HEK293 (cell line): ENCODE measurements around the gene ECE1.

Experiments used
- CTCF ChIA-PET: fragments of 350-600 bp; formaldehyde crosslinking; extraction: SDS; loops from one replicate; lab custom pipeline; 2021; ENCODE audit warnings: antibody characterized with exemption; lab: Yijun Ruan, JAX
- POLR2A ChIA-PET: fragments of 300-600 bp; formaldehyde crosslinking; extraction: SDS; loops from one replicate; lab custom pipeline; 2020; ENCODE audit warnings: antibody characterized with exemption, inconsistent platforms; lab: Yijun Ruan, JAX
- H3K27ac ChIP-seq: fragments of 200-500 bp; sonication (Bioruptor generic); 2 replicates; pipeline ENCODE4 v1.5.1; 2014; ENCODE audit warnings: low read depth, low read length, control low read depth, inconsistent platforms; ENCODE audit errors: extremely low read depth
- H3K36me3 ChIP-seq, 2 experiments: fragments of 200-500 bp in 1 of 2; sonication (Bioruptor generic) in 1 of 2; 1 replicate in 1 of 2; 2 replicates in 1 of 2; pipeline ENCODE4 v1.5.1; 2014 to 2017; ENCODE audit warnings: inconsistent platforms in 2 of 2, low read length in 2 of 2; ENCODE audit not compliant: control insufficient read depth in 2 of 2, insufficient read depth in 1 of 2
- H3K4me1 ChIP-seq: fragments of 200-500 bp; sonication (Bioruptor generic); 2 replicates; pipeline ENCODE4 v1.5.1; 2014; ENCODE audit warnings: mild to moderate bottlenecking, low read length, inconsistent platforms; ENCODE audit not compliant: control insufficient read depth, insufficient read depth
- H3K4me3 ChIP-seq: 2 replicates; pipeline ENCODE4 v1.5.1; 2011; ENCODE audit warnings: low read depth, mild to moderate bottlenecking, control low read depth, low read length, moderate library complexity
- H3K9me3 ChIP-seq: fragments of 200-500 bp; sonication (Bioruptor generic); 2 replicates; pipeline ENCODE4 v1.5.1; 2014; ENCODE audit warnings: low read depth, low read length, inconsistent platforms; ENCODE audit not compliant: control insufficient read depth, insufficient read depth
- EGR2 ChIP-seq: fragments of 450-650 bp; formaldehyde crosslinking; IDR thresholded peaks from 2 replicates; pipeline ENCODE4 v1.5.1; 2016; ENCODE audit warnings: low read depth, missing biosample characterization, missing genetic modification characterization
- GFI1B ChIP-seq: fragments of 450-650 bp; formaldehyde crosslinking; IDR thresholded peaks from 2 replicates; pipeline ENCODE4 v1.5.1; 2016; ENCODE audit warnings: missing biosample characterization, missing genetic modification characterization
- GLIS1 ChIP-seq: fragments of 450-650 bp; formaldehyde crosslinking; IDR thresholded peaks from 2 replicates; pipeline ENCODE4 v1.5.1; 2016; ENCODE audit warnings: missing biosample characterization, missing genetic modification characterization
- GLIS2 ChIP-seq: fragments of 450-650 bp; formaldehyde crosslinking; IDR thresholded peaks from 2 replicates; pipeline ENCODE4 v1.5.1; 2016; ENCODE audit warnings: missing biosample characterization, missing genetic modification characterization
- KLF9 ChIP-seq: fragments of 450-650 bp; formaldehyde crosslinking; IDR thresholded peaks from 2 replicates; pipeline ENCODE4 v1.5.1; 2016; ENCODE audit warnings: missing biosample characterization, missing genetic modification characterization, low read depth
- SP2 ChIP-seq: fragments of 450-650 bp; formaldehyde crosslinking; IDR thresholded peaks from 2 replicates; pipeline ENCODE4 v1.5.1; 2016; ENCODE audit warnings: missing biosample characterization, missing genetic modification characterization
- SP7 ChIP-seq: fragments of 450-650 bp; formaldehyde crosslinking; IDR thresholded peaks from 2 replicates; pipeline ENCODE4 v1.5.1; 2016; ENCODE audit warnings: missing biosample characterization, missing genetic modification characterization
- ZBTB48 ChIP-seq: fragments of 450-650 bp; formaldehyde crosslinking; IDR thresholded peaks from 2 replicates; pipeline ENCODE4 v1.5.1; 2016; ENCODE audit warnings: missing biosample characterization, missing genetic modification characterization
- ZFP3 ChIP-seq: fragments of 450-650 bp; formaldehyde crosslinking; IDR thresholded peaks from 2 replicates; pipeline ENCODE4 v1.5.1; 2016; ENCODE audit warnings: low read depth, missing biosample characterization, missing genetic modification characterization
- ZFP41 ChIP-seq: fragments of 450-650 bp; formaldehyde crosslinking; IDR thresholded peaks from 2 replicates; pipeline ENCODE4 v1.5.1; 2016; ENCODE audit warnings: missing biosample characterization, missing genetic modification characterization, borderline replicate concordance
- ZNF10 ChIP-seq: fragments of 450-650 bp; formaldehyde crosslinking; IDR thresholded peaks from 2 replicates; pipeline ENCODE4 v1.5.1; 2017; ENCODE audit warnings: missing biosample characterization, missing genetic modification characterization
- ZNF2 ChIP-seq: fragments of 450-650 bp; formaldehyde crosslinking; IDR thresholded peaks from 2 replicates; pipeline ENCODE4 v1.5.1; 2016; ENCODE audit warnings: missing biosample characterization, missing genetic modification characterization
- ZNF202 ChIP-seq: fragments of 450-650 bp; formaldehyde crosslinking; IDR thresholded peaks from 2 replicates; pipeline ENCODE4 v1.5.1; 2016; ENCODE audit warnings: missing biosample characterization, missing genetic modification characterization, borderline replicate concordance
- ZNF341 ChIP-seq: fragments of 450-650 bp; formaldehyde crosslinking; IDR thresholded peaks from 2 replicates; pipeline ENCODE4; 2016; ENCODE audit warnings: low read depth, missing biosample characterization, missing genetic modification characterization
- ZNF561 ChIP-seq: fragments of 450-650 bp; IDR thresholded peaks from 2 replicates; pipeline ENCODE4 v1.5.1; 2018; ENCODE audit warnings: missing biosample characterization, missing genetic modification characterization, borderline replicate concordance
- ZNF629 ChIP-seq: fragments of 450-650 bp; formaldehyde crosslinking; IDR thresholded peaks from 2 replicates; pipeline ENCODE4 v1.5.1; 2017; ENCODE audit warnings: missing biosample characterization, missing genetic modification characterization
- ZNF664 ChIP-seq: fragments of 450-650 bp; formaldehyde crosslinking; IDR thresholded peaks from 2 replicates; pipeline ENCODE4 v1.5.1; 2016; ENCODE audit warnings: missing biosample characterization, missing genetic modification characterization
- ZNF837 ChIP-seq: fragments of 450-650 bp; formaldehyde crosslinking; IDR thresholded peaks from 2 replicates; pipeline ENCODE4 v1.5.1; 2016; ENCODE audit warnings: missing biosample characterization, missing genetic modification characterization
- TF ChIP-seq, protein P1 (sequence below): fragments of 450-650 bp; formaldehyde crosslinking; IDR thresholded peaks from 2 replicates; pipeline ENCODE4 v1.5.1; 2016; ENCODE audit warnings: missing biosample characterization, missing genetic modification characterization
- TF ChIP-seq, protein P2 (sequence below): fragments of 450-650 bp; formaldehyde crosslinking; IDR thresholded peaks from 2 replicates; pipeline ENCODE4 v1.5.1; 2017; ENCODE audit warnings: missing biosample characterization, missing genetic modification characterization
- TF ChIP-seq, protein P3 (sequence below): fragments of 450-650 bp; formaldehyde crosslinking; IDR thresholded peaks from 2 replicates; pipeline ENCODE4 v1.5.1; 2016; ENCODE audit warnings: missing biosample characterization, missing genetic modification characterization
- TF ChIP-seq, protein P4 (sequence below): fragments of 450-650 bp; formaldehyde crosslinking; IDR thresholded peaks from 2 replicates; pipeline ENCODE4 v1.5.1; 2017; ENCODE audit warnings: missing biosample characterization, missing genetic modification characterization
- TF ChIP-seq, protein P5 (sequence below): fragments of 450-650 bp; formaldehyde crosslinking; IDR thresholded peaks from 2 replicates; pipeline ENCODE4 v1.5.1; 2016; ENCODE audit warnings: missing biosample characterization, missing genetic modification characterization

The ECE1 gene

DNA sequence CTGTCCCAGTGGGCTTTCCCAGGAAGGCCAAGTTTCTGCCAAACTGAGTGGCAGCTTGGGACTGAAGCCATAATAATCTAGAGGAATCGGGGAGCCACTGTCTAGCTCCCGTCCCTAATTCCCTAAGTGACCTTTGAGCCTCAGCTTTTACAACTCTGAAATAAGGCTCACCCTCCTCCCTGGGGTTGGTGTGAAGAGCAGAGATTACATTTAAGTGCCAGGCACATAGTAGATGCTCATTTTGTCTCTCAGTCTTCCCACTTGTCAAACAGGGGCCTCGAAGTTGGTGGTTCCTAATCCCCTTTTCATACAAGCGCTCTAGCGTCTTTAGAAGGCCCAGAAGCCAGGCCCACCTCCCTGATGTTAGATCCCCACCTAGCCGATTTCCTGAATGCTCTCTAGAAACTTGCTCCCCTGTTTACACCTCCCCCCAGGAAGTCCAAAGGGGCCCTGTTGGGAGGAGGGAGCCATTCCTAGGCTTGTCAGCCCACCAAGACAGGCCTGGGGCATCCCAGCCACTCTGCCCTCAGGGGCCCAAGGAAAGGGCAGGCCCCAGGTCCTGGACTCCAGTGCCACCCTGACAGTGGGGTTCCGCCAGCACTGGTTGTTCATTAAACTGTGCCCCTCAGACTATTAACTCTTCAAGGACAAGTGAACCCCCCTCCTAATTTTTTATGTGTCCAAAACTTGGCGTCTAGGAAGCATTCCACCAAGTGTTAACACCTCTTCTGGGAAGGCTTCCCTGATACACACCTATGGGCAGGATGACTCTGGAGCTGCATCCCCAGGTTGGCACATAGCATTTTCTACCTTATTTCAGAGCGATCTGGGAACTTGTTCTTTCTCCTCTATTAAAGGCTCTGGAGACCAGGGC, 49.3 kb upstream of the ECE1 start:
- POLR2A ChIA-PET = interaction anchor here (1.1 to 1.5 kb wide), 3 partner anchors 9 to 16 kb away, joined by 4 to 5 read pairs (median 5); no protein-coding TSS in a partner anchor
- Histone ChIP-seq H3K9me3 (no peaks in the 10 kb centered on the region), H3K36me3 (no peaks in the 10 kb centered on the region), H3K27ac (peak overlapping the region; percentile 12; the same call in 1 of the 2 replicates)
- TF ChIP-seq ZNF664 (tag by site-specific recombination) = peak; percentile 98
- no peak for TF ChIP-seq ZFP3 (tag by site-specific recombination)
- TF ChIP-seq, all 188 proteins: peak for 1
- CTCF ChIA-PET = interaction anchor here (0.7 to 7.8 kb wide), 5 partner anchors 16 to 107 kb away, joined by 3 to 79 read pairs (median 13); no protein-coding TSS in a partner anchor
- no peak overlapping the region for H3K4me3 ChIP-seq
- H3K4me1 ChIP-seq = peaks cover 39% of the 10 kb centered on the region

DNA sequence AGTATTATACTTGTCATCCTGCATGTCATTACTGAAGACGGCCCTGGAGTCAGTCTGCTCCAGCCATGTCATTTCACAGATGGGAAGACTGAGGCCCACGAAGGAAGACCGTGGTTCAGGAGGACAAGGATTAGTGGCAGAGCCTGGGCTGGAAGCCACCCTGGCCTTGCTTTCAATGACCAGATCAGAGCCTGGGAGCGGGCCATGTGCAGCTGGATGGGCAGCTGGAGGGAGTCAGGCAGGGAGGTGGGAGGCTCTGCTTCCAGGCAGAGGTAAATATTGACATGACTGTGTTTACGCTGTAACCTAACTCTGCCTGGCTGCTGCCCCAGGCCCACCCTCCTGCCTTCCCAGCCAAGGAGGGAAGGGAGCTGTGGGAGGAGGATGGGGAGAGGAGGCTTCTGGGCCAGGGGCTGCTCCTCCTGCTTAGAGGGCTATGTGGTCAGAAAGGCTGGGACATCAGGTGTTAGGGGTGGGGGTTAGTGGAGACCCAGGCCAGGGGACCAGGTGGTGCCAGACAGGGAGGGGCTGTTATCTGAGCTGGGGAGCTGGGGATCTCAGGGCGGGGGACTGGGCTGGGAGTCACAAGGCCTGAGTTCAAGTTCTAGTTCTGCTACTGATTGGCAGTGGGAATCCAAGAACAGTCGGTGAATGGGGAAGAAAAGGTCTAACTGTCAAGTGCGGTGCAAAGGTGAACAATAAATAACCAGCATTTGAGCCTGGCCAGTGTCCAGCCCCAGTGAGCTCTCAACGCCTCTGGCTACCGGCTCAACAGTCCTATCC, 48.5 kb upstream of the ECE1 start:
- no peaks in the 10 kb centered on the region for H3K36me3 ChIP-seq
- H3K27ac ChIP-seq = peak overlapping the region; percentile 12; the same call in 1 of the 2 replicates
- no peaks in the 10 kb centered on the region for H3K9me3 ChIP-seq
- peaks cover 38% of the 10 kb centered on the region for H3K4me1 ChIP-seq
- CTCF ChIA-PET = interaction anchor here (0.7 to 7.8 kb wide), 6 partner anchors 15 to 107 kb away, joined by 3 to 79 read pairs (median 12); no protein-coding TSS in a partner anchor
- POLR2A ChIA-PET = interaction anchor here (1.1 to 1.5 kb wide), 3 partner anchors 10 to 15 kb away, joined by 4 to 5 read pairs (median 5); no protein-coding TSS in a partner anchor
- H3K4me3 ChIP-seq = no peak overlapping the region
- TF ChIP-seq ZNF202 (no peak), ZNF341 (peak; percentile 64), ZNF629 (peak; percentile 48; the same call in 1 of the 2 replicates), ZBTB48 (tag by site-specific recombination) (peak; percentile 74), ZNF10 (tag by site-specific recombination) (peak; percentile 20; the same call in 1 of the 2 replicates), EGR2 (tag by site-specific recombination) (peak; percentile 80), GLIS1 (tag by site-specific recombination) (peak; percentile 89), SP7 (peak; percentile 93), SP2 (tag by site-specific recombination) (peak; percentile 56), KLF9 (tag by site-specific recombination) (peak; percentile 45; the same call in 1 of the 2 replicates), GFI1B (tag by site-specific recombination) (0 out of 2 replicates have a peak, but pooled peaks have one; percentile 0), ZNF837 (tag by site-specific recombination) (no peak), ZNF561 (tag by site-specific recombination) (peak; percentile 79; the same call in 1 of the 2 replicates), GLIS2 (peak; percentile 46; the same call in 1 of the 2 replicates), ZNF2 (tag by site-specific recombination) (peak; percentile 62; the same call in 1 of the 2 replicates), ZFP41 (no peak)
- TF ChIP-seq, protein P1, sequence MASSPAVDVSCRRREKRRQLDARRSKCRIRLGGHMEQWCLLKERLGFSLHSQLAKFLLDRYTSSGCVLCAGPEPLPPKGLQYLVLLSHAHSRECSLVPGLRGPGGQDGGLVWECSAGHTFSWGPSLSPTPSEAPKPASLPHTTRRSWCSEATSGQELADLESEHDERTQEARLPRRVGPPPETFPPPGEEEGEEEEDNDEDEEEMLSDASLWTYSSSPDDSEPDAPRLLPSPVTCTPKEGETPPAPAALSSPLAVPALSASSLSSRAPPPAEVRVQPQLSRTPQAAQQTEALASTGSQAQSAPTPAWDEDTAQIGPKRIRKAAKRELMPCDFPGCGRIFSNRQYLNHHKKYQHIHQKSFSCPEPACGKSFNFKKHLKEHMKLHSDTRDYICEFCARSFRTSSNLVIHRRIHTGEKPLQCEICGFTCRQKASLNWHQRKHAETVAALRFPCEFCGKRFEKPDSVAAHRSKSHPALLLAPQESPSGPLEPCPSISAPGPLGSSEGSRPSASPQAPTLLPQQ (tag by site-specific recombination) = peak; percentile 52
- TF ChIP-seq, protein P2, sequence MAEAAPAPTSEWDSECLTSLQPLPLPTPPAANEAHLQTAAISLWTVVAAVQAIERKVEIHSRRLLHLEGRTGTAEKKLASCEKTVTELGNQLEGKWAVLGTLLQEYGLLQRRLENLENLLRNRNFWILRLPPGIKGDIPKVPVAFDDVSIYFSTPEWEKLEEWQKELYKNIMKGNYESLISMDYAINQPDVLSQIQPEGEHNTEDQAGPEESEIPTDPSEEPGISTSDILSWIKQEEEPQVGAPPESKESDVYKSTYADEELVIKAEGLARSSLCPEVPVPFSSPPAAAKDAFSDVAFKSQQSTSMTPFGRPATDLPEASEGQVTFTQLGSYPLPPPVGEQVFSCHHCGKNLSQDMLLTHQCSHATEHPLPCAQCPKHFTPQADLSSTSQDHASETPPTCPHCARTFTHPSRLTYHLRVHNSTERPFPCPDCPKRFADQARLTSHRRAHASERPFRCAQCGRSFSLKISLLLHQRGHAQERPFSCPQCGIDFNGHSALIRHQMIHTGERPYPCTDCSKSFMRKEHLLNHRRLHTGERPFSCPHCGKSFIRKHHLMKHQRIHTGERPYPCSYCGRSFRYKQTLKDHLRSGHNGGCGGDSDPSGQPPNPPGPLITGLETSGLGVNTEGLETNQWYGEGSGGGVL = peak; percentile 76
- TF ChIP-seq, protein P3, sequence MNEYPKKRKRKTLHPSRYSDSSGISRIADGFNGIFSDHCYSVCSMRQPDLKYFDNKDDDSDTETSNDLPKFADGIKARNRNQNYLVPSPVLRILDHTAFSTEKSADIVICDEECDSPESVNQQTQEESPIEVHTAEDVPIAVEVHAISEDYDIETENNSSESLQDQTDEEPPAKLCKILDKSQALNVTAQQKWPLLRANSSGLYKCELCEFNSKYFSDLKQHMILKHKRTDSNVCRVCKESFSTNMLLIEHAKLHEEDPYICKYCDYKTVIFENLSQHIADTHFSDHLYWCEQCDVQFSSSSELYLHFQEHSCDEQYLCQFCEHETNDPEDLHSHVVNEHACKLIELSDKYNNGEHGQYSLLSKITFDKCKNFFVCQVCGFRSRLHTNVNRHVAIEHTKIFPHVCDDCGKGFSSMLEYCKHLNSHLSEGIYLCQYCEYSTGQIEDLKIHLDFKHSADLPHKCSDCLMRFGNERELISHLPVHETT (tag by site-specific recombination) = 0 out of 2 replicates have a peak, but pooled peaks have one; percentile 37
- TF ChIP-seq, protein P4, sequence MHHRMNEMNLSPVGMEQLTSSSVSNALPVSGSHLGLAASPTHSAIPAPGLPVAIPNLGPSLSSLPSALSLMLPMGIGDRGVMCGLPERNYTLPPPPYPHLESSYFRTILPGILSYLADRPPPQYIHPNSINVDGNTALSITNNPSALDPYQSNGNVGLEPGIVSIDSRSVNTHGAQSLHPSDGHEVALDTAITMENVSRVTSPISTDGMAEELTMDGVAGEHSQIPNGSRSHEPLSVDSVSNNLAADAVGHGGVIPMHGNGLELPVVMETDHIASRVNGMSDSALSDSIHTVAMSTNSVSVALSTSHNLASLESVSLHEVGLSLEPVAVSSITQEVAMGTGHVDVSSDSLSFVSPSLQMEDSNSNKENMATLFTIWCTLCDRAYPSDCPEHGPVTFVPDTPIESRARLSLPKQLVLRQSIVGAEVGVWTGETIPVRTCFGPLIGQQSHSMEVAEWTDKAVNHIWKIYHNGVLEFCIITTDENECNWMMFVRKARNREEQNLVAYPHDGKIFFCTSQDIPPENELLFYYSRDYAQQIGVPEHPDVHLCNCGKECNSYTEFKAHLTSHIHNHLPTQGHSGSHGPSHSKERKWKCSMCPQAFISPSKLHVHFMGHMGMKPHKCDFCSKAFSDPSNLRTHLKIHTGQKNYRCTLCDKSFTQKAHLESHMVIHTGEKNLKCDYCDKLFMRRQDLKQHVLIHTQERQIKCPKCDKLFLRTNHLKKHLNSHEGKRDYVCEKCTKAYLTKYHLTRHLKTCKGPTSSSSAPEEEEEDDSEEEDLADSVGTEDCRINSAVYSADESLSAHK (tag by site-specific recombination) = 0 out of 2 replicates have a peak, but pooled peaks have one; percentile 6
- TF ChIP-seq, protein P5, sequence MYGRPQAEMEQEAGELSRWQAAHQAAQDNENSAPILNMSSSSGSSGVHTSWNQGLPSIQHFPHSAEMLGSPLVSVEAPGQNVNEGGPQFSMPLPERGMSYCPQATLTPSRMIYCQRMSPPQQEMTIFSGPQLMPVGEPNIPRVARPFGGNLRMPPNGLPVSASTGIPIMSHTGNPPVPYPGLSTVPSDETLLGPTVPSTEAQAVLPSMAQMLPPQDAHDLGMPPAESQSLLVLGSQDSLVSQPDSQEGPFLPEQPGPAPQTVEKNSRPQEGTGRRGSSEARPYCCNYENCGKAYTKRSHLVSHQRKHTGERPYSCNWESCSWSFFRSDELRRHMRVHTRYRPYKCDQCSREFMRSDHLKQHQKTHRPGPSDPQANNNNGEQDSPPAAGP (tag by site-specific recombination) = peak; percentile 98
